Activated CD4-positive, alpha-beta T cell treated with anti-CD3 and anti-CD28 coated beads, Interleukin-2, Interleukin-6, amounts not matched to agents 100 ng/mL and 50 ng/mL, durations not matched to agents 16 hours and 8 hours (primary cell): ENCODE data around the gene AQP12B.

ENCODE experiments used
- DNase-seq: peaks from one replicate; pipeline ENCODE4 v3.0.0-alpha.2; 2020

The AQP12B gene

DNA sequence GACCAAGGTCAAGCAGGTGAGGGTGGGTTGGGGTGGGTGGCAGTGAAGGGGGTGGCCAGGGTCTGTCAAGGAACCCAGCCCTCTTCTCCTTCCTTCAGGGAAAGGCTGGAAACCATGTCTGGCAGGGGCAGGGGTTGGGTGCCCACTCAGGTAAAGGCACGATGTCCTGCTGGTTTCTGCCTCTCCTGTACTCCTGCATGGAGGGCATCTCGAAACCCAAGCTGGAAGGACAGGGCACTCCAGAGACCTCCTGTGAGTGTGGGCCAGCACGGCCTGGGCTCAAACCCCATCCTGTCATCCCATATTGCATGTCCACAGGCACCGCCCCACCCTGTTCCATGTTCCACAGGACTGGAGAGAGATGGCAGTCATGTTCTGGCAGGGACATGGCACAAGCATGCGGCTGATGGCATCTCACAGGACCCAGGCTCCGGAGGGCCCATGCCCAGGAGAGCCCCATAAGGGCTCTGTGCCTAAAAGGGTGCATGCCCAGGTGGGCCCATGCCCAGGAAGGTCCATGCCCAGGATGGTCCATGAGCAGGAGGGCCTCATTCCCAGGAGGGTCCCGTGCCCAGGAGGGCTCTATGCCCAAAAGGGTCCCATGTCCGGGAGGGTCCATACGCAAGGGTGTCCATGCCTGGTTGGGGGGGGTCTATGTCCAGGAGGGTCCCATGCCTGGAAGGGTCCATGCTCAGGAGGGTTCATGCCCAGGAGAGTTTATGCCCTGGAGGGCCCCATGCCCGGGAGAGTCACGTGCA lies 51.0 kb downstream of the AQP12B start:
- no peak for DNase-seq

DNA sequence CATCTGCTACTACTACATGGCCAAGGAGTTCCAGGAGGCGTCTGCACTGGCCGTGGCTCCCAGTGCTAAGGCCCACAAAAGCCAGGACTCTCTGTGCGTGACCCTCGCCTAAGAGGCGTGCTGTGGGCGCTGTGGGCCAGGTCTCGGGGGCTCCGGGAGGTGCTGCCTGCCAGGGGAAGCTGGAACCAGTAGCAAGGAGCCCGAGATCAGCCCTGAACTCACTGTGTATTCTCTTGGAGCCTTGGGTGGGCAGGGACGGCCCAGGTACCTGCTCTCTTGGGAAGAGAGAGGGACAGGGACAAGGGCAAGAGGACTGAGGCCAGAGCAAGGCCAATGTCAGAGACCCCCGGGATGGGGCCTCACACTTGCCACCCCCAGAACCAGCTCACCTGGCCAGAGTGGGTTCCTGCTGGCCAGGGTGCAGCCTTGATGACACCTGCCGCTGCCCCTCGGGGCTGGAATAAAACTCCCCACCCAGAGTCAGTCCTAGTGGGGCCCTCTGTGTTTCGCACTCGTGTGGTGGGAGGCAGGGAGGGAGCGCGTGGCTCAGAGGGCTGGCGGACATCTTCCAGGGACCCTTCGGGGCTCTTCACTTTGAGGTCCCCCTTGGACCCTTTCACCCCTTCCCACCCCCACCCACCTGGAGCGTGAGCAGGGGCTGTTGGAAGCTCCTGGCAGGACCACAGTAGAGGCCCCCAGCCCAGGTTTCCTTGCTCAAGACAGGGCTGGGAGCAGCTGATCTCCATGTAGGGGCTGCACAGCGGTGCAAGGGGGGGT lies 51.7 kb downstream of the AQP12B start:
- DNase-seq: no peak

DNA sequence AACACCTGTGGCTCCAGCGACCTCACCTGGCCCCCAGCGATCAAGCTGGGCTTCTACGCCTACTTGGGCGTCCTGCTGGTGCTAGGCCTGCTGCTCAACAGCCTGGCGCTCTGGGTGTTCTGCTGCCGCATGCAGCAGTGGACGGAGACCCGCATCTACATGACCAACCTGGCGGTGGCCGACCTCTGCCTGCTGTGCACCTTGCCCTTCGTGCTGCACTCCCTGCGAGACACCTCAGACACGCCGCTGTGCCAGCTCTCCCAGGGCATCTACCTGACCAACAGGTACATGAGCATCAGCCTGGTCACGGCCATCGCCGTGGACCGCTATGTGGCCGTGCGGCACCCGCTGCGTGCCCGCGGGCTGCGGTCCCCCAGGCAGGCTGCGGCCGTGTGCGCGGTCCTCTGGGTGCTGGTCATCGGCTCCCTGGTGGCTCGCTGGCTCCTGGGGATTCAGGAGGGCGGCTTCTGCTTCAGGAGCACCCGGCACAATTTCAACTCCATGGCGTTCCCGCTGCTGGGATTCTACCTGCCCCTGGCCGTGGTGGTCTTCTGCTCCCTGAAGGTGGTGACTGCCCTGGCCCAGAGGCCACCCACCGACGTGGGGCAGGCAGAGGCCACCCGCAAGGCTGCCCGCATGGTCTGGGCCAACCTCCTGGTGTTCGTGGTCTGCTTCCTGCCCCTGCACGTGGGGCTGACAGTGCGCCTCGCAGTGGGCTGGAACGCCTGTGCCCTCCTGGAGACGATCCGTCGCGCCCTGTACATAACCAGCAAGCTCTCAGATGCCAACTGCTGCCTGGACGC lies 52.5 kb downstream of the AQP12B start:
- DNase-seq: no peak

DNA sequence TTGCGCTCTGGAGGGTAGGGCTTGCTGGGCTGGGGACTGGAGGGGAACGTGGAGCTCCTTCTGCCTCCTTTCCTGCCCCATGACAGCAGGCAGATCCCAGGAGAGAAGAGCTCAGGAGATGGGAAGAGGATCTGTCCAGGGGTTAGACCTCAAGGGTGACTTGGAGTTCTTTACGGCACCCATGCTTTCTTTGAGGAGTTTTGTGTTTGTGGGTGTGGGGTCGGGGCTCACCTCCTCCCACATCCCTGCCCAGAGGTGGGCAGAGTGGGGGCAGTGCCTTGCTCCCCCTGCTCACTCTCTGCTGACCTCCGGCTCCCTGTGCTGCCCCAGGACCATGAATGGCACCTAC lies 53.1 kb downstream of the AQP12B start:
- DNase-seq: no peak

DNA sequence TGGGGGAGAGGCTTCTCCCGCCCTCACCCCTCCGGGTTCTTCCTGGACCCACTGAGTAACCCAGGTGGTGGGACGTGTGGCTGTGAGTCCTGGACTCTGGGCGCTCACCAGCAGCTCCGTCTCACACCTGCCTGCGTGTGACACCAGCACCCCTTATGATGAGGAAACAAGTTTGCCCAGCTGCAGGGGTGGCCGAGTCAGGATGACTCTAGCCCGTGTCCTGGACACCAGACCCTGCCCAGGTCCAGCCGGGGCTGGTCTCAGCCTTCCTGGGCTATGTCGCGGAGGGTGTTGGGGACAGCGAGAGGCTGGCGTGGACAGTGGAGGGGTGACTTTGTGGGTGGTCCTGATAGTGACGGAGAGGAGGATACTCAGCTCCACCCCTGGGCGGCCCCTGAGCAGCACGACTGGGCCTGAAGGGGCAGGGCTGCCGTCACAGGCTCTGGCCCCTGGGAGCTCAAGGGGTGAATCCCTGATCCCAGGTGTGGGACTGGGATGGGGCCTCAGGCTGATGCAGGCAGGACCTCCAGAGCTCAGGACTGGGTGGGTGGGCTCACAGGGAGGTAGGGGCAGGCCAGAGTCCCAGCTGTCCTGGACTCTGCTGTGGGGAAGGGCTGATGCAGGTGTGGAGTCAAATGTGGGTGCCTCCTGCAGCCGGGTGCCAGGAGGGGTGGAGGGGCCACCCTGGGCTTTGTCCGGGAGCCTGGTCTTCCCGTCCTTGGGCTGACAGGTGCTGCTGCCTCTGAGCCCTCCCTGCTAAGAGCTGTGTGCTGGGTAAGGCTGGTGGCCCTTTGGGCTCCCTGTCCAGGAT lies 53.7 kb downstream of the AQP12B start:
- DNase-seq: no peak

DNA sequence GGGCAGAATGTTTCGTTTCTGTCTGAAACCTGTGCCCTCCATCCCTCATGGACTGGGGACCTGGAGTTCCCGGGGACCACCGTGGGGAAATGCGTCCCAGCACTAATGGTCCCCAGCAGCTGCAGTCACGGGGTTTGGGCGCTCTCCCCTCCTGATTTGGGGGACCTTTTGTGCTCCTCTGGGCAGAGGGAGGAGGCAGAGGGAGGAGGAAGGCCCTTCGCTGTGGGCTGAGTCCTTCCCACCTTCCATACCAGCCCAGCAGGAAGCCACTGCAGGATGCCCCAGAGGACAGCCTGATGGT lies 54.2 kb downstream of the AQP12B start:
- no peak for DNase-seq

DNA sequence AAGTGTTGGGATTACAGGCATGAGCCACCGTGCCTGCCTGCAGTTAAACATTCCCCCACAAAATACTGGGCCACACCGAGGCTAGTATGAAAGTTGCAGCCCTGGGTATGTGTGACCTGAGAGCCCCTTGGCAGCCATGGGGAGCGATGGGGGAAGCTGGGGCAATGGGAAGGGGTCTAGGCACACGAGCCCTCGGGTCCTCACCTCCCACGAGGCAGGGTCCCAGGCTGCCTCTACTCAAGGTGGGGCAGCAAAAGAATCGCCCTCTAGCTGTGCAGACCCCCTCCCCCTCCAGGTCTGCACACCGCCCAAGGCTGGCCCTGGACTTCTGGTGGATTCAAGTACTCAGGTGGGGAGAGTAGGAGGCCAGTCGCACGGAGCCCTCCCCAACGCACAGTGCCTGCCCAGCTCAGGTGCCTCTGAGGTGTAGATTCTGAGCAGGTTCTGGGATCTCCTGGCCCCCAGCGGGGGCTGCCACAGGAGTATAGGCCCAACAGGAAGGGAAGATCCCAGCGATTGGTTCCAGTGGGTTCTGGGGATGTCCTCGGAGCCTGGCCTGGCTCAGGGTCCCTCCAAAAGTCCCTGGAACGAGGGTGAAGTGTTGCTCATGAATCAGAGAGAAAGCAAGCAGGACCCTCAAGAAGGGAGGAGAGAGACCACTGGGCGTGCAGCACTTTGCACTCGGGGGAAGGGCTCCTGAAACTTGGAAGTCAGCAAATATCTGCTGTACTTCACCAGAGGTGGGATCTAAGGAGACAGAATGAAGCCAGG lies 54.8 kb downstream of the AQP12B start:
- no peak for DNase-seq

DNA sequence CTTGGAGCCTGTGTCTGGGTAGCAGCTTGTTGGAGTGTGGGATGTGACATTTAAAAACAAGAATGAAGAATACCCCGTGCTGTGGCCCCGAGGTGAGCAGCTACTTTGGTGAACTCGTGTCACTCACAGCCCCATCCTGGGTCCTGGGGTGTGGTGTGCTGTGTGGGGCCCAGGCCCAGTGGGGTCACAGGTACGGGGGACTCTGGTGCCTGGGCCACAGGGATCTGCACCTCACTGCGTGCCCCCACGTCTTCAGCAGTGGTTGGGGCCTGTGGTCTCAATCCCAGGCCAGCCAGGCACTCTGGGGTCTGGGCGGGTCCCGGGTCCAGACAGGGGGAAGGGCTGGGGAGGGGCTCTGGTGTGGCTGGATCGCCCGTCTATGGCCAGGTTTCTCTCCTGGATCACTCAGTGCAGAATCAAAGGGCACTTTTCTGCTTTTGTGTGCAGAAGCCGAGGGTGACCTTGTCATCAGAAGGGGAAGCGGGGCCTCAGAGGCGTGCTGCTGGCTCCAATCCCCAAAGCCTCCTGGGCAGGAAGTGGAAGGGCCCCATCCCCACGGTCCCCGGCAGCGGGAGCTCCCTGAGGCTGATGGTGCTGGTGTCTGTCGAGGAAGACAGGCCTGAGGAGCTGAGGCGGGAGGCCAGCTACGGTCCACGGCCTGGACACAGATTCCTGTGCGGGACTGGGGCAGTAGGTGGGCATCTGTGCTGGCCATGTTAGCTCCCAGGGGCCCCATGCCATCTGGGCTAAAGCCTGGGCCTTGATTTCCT lies 56.0 kb downstream of the AQP12B start:
- peak; percentile 36 for DNase-seq
